Lower leg skin (tissue), 3 donors: ENCODE measurements around the gene ARHGEF19.

Source experiments
- CTCF ChIP-seq, 3 donors: fragments of 450-650 bp; IDR thresholded peaks; one replicate each; pipeline ENCODE4 v1.5.1; 2016; ENCODE audit warnings: antibody characterized with exemption in 3 of 3, mild to moderate bottlenecking in 3 of 3, moderate library complexity in 2 of 3
- POLR2A ChIP-seq, 2 donors: fragments of 450-650 bp; IDR thresholded peaks; one replicate each; pipeline ENCODE4 v1.6.1; 2016 to 2017; ENCODE audit warnings: antibody characterized with exemption in 2 of 2, mild to moderate bottlenecking in 1 of 2, moderate library complexity in 1 of 2

- TF ChIP-seq CTCF (IDR thresholded peaks at IDR 0.05) = no peak
- TF ChIP-seq POLR2A (IDR thresholded peaks at IDR 0.05) = no peak
Measured at GRCh38 chr1:16248603-16249516, 36.4 kb upstream of the ARHGEF19 start.
